ENCODE data around the gene TM2D1.
"Not testable (repeated sequence)": the region's sequence is repeated elsewhere in the genome, so short reads cannot be mapped to it uniquely, and the experiment has no call there.

TM2D1 gene

DNA sequence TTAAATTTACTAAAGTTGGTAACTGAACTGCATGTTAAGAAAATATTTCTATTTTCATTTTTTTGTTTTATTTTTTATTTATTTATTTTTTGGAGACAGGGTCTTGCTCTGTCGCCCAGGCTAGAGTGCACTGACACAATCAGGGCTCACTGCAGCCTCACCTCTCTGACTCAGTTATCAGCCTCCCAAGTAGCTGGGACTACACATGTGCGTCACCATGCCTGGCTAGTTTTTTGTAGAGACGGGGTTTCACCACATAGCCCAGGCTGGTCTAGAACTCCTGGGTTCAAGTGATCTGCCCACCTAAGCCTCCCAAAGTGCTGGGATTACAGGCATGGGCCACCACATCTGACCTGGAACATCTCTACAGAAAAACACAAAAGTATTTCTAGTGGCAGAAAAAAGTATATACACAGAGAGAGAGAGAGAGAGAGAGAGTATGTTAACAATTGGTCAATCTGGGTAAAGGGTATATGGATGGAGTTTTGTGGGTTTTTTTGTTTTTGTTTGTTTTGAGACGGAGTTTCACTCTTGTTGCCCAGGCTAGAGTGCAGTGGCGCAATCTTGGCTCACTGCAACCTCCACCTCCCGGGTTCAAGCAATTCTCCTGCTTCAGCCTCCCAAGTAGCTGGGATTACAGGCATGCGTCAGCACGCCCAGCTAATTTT is 5.8 kb downstream of the TM2D1 start:
- DNase-seq (ENCODE audit: low read depth, low spot score): not testable (repeated sequence)

- DNase-seq (ENCODE audit: low read depth, low spot score): no peak
Measured at GRCh38 chr1:61711969-61712368, 13.0 kb downstream of the TM2D1 start.

- not testable (repeated sequence) for DNase-seq (ENCODE audit: low read depth, low spot score)
Measured at GRCh38 chr1:61711257-61711656, 13.7 kb downstream of the TM2D1 start.

DNA sequence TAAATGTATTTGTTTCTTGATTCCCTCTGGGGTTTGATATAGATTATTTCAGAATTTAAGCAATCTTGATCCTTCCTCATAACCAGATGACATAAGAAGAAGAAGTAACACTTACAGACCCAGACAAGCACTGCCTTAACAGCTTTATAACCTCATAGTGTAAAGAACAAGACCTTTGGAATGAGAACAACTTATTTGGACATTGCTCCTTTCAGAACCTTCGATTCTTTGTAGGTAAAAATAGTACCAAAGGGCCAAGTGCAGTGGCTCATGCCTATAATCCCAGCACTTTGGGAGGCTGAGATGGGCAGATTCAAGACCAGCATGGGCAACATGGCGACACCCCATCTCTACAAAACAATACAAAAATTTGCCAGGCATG is 15.0 kb downstream of the TM2D1 start:
- no peak for DNase-seq (ENCODE audit: low read depth, low spot score)

DNA sequence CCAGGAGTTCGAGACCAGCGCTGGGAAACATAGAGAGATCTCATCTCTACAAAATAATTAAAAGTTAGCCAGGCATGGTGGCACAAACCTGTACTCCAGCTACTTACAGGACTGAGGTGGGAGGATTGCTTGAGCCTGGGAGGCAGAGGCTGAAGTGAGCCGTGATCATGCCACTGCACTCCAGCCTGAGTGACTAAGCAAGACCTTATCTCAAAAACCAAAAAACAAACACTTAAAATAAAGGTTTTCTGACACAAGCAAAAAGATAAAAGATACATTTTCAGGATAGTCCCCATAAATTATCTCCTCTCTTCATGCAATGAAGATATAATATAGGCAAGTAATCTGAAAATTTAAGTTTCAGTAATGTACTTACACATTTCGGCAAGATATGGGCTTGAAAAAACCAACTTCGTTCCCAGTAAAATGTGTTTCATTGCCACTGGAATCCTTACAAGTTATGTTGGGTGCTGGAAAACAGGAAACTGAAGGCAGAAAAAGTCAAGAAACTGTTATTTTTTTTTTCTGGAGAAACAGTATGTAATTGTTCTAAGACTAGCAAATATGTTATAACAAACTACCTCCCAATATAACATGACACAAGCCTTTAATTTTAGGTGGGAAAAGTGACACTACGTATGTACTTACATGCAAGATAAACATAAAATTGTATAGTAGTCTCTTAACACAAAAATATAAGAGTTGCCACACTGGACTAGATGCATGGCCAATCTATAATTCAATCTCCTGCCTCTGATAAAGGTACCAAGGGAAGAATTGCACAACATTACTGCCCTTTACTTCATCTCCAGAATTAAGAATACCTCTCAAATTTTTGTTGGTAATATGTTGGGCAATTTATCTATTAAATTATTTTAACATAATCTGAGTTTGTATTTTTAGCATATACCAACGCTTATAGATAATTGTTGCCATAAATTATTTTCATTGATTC is 15.7 kb downstream of the TM2D1 start:
- no peak for DNase-seq (ENCODE audit: low read depth, low spot score)

DNA sequence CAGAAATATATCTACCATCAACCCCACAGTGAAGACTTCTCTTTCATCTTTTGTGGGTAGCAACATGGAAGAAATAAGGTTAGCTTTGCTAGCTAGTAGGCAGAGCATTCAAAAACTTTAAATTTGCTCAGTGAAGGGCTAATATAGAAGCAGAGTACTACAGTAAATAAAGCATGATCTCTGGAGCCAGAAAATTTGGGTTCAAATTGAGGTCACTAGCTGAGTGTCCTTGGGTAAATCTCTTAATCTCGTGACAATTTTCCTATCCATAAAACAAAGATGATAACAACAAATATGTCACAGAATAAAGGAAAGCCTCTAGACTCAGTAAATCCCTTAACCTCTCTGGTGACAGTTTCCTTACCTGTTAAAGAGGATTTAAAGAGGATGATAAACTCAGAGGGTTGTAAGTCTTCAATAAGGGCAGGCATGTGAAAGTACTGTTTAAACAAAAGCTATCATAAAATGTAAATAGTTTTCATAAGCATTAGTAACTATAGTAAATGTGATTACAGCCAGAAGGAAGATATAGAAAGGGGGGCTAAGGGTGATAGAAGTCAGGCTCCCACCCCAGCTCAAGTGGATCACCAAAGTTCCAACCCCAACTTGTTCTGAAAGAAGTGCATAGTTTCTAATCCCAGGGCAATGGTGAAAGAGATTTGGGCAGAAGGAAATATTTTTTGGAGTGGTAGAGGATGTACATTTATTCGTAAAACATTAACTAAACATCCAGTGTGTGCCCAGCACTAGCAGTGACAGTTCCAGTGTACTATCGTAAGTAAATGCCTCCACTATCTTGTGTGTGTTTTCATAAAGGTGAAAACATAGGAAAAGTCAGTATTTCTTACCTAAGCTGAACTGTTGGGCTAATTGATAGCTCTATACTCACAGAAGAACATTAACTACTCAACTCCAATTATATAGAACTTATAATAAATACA is 24.8 kb downstream of the TM2D1 start:
- no peak for DNase-seq (ENCODE audit: low read depth, low spot score)

GRCh38 chr1:61692155-61692800 is 32.7 kb downstream of the TM2D1 start:
- DNase-seq (ENCODE audit: low read depth, low spot score): no peak

GRCh38 chr1:61687901-61688300 is 37.0 kb downstream of the TM2D1 start:
- no peak for DNase-seq (ENCODE audit: low read depth, low spot score)

GRCh38 chr1:61682891-61683290 is 42.0 kb downstream of the TM2D1 start:
- no peak for DNase-seq (ENCODE audit: low read depth, low spot score)

GRCh38 chr1:61680500-61680899 is 44.4 kb downstream of the TM2D1 start:
- DNase-seq (ENCODE audit: low read depth, low spot score): no peak

DNA sequence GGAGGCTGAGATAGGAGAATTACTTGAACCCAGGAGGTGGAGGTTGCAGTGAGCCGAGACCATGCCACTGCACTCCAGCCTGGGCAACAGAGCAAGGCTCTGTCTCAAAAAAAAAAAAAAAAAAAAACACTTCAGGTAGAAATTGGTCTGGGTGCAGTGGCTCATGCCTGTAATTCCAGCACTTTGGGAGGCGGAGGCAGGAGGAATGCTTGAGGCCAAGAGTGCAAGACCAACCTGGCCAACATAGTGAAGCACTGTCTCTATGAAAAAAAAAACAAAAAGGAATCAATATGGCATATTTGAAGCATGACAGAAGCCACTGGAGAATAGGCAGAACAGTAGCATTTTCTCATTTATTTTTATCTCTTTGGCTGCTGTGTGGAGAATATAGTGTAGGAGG is 48.1 kb downstream of the TM2D1 start:
- not testable (repeated sequence) for DNase-seq (ENCODE audit: low read depth, low spot score)

DNA sequence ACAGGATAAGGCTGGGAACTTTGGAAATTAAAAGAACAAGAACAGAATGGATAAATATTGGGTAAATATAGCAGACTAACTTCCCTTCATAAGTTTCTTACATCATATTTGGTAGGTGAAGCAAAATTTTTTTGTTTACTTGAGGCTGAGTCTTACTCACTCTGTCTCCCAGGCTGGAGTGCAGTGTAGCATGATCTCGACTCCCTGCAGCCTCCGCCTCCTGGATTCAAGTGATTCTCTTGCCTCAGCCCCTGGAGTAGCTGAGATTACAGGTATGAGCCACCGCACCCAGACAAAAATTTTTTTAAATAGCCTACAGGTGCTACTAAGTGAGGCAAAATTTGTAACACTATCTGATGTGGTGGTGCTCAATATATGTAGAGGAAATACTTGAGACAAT is 50.7 kb downstream of the TM2D1 start:
- DNase-seq (ENCODE audit: low read depth, low spot score): no peak

GRCh38 chr1:61672376-61672775 is 52.6 kb downstream of the TM2D1 start:
- DNase-seq (ENCODE audit: low read depth, low spot score): no peak

- DNase-seq (ENCODE audit: low read depth, low spot score): no peak
Measured at GRCh38 chr1:61670445-61670844, 54.5 kb downstream of the TM2D1 start.

DNA sequence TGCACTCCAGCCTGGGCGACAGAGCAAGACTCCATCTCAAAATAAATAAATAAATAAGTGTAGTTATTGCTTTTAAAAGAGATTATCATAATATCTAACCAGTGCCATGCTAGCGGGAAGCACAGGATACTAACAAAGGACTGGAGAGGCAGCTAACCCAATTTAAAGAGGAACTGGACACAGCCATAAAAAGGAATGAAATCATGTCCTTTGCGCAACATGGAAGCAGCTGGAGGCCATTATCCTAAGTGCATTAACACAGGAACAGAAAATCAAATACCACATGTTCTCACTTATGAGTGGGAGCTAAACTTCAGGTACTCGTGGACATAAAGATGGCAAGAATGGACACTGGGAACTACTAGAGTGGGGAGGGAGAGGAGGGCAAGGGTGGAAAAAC is 54.9 kb downstream of the TM2D1 start:
- DNase-seq (ENCODE audit: low read depth, low spot score): no peak

DNA sequence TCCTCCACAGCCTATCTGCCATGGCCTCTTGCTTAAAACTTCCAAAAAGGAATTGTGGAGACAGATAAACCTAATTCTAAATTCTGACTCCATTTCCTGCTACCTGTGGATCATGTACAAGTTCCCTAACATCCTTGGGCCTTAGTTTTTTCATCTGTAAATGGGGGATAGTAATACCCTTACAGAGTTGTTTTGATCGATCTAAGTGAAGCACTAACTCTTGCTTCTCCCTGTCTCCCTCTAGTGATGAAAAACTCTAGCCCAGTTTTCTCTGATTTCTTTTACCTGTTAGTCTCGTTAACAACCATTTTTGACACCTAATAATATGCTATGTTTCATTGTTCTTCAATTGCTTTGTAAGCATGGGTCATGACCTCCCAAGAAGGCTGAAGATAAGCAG is 65.9 kb downstream of the TM2D1 start:
- no peak for DNase-seq (ENCODE audit: low read depth, low spot score)

GRCh38 chr1:61655453-61655852 is 69.5 kb downstream of the TM2D1 start:
- DNase-seq (ENCODE audit: low read depth, low spot score): no peak

DNA sequence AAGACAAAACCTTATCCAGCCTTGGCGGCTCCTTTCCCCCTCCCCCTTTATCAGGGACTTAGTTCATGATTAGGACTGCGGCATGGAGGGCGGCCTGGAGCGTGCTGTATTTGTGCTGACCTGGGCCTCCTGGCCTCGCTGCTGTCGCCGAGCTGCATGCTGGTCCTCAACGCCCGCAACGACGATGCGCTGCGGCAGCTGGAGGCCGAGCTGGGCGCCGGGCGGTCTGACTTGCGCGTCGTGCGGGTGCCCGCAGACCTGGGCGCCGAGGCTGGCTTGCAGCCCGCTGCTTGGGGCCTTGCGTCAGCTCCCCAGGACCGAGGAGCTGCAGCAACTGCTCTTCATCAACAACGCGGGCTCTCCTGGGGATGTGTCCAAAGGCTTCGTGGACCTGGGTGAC is 70.9 kb downstream of the TM2D1 start:
- no peak for DNase-seq (ENCODE audit: low read depth, low spot score)

DNA sequence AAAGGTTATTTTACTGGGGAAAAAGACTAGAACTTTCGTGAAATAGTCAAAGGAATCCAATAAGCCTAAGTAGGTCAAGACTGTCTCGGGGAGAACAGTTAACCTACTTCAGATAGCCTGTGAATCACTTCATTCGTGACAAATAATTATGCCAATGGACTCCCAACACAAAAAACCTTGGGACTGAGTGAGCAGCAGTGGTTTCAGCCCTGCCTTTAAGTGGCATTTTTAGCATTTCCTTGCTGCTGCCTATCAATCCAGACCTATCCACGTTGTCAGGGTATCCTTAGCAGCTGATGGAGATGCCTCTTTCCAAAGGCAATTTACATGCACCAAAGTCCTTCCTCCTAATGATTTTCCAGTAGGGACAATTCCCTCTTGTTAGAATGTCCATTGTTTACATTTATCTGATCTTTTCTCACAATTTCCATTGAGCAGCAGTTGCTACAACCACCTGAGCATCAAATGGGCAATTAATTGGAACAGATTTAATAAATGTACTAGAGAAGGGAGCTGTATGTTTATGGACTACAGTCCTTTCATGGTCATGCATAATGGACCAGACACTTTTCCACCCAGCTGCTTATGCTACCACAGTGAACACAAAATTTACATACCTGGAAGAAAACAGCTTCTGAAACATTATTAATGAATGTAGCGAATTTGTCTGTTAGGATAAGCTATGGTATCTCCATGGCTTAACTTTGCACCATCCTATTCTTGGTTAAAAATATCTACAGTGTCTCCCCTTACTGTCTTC is 75.8 kb downstream of the TM2D1 start:
- no peak for DNase-seq (ENCODE audit: low read depth, low spot score)

GRCh38 chr1:61647142-61647541 is 77.8 kb downstream of the TM2D1 start:
- no peak for DNase-seq (ENCODE audit: low read depth, low spot score)

- no peak for DNase-seq (ENCODE audit: low read depth, low spot score)
Measured at GRCh38 chr1:61645476-61645875, 79.5 kb downstream of the TM2D1 start.

Data from iPS DF 19.7 (cell line).